Tibial nerve (tissue), 4 donors: ENCODE data around the gene AGBL1. TPM values are rescaled to one million over a fixed set of nuclear protein-coding genes. Genes with fewer than 3 reads are reported as not detected.

ENCODE experiments used
- DNase-seq, 2 donors: peaks; one replicate each; pipeline ENCODE4 v3.0.0-alpha.2; 2019; ENCODE audit warnings: low spot score in 2 of 2
- H3K27ac ChIP-seq, 4 donors: fragments of 200-600 bp; sonication (generic) in 3 of 4; one replicate each; pipeline ENCODE4 v1.5.1; 2017 to 2019; ENCODE audit warnings: mild to moderate bottlenecking in 1 of 4
- H3K27me3 ChIP-seq, 2 donors: fragments of 200-600 bp; sonication (generic) in 1 of 2; one replicate each; pipeline versions ENCODE4 v1.5.1 to v1.6.0; 2017 to 2019
- H3K36me3 ChIP-seq, 3 donors: fragments of 200-600 bp; sonication (generic); one replicate each; pipeline ENCODE4 v1.5.1; 2018 to 2019
- H3K4me1 ChIP-seq, 4 donors: fragments of 200-600 bp; sonication (generic) in 3 of 4; one replicate each; pipeline ENCODE4 v1.5.1; 2017 to 2019
- H3K4me3 ChIP-seq, 4 donors: fragments of 200-600 bp; sonication (generic) in 3 of 4; one replicate each; pipeline ENCODE4 v1.5.1; 2017 to 2019; ENCODE audit warnings: mild to moderate bottlenecking in 1 of 4, moderate library complexity in 1 of 4
- H3K9me3 ChIP-seq, 4 donors: fragments of 200-600 bp; sonication (generic) in 3 of 4; one replicate each; pipeline ENCODE4 v1.5.1; 2017 to 2019
- EP300 ChIP-seq, 2 donors: sonication (generic); formaldehyde crosslinking; IDR thresholded peaks; one replicate each; pipeline ENCODE4 v1.6.1; 2017; ENCODE audit warnings: antibody characterized with exemption in 2 of 2, mild to moderate bottlenecking in 1 of 2
- POLR2A ChIP-seq, 2 donors: fragments of 450-650 bp; IDR thresholded peaks; one replicate each; pipeline ENCODE4 v1.6.1; 2017; ENCODE audit warnings: antibody characterized with exemption in 2 of 2, mild to moderate bottlenecking in 2 of 2, moderate library complexity in 2 of 2
- WGBS, 2 donors: methylation state at CpG; one replicate each; pipeline ENCODE4 v1.1.5; 2018; 5-methylcytosine and 5-hydroxymethylcytosine counted together
- total RNA-seq, 4 donors: library from RNA; depleted of rRNA; stranded (reverse); fragments of >200 nt; gene quantifications; one replicate each; pipeline ENCODE4 v1.1.0, GENCODE V29; 2016
- TF ChIP-seq, protein P1 (sequence below), 5 experiments: fragments of 200-600 bp in 3 of 5; fragments of 450-650 bp in 2 of 5; sonication (generic) in 3 of 5; IDR thresholded peaks; one replicate each; pipeline ENCODE4 v1.5.1; 2016 to 2019; ENCODE audit warnings: antibody characterized with exemption in 5 of 5, mild to moderate bottlenecking in 3 of 5, moderate library complexity in 2 of 5

AGBL1 gene
- total RNA-seq, 4 donors from 2014 or later: under 0.01 to 1.2 (median 0.21) TPM; not detected in 1

DNA sequence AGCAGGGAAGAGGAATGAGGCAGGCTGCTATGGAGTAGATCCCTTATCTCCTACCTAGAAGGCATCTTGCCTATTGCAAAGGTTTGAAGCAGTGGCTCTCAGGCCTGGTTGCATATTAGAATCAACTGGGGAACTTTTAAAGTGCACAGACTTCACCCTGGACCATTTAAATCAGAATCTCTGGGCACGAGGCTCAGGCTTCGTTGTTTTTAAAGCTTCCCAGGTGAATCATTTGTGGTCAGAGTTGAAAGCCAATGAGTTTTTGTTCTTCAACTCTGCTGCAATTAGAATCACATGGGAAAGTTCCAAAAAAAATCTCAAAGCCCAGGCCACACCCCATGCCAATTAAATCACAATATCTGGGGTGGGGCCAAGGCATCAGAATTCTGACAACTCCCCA is 773.1 kb downstream of the AGBL1 start:
- H3K9me3 ChIP-seq: peaks cover 0 to under 1% (median 0%) of the 10 kb centered on the region in 4 donors
- no peaks in the 10 kb centered on the region for H3K36me3 ChIP-seq
- 55 to 76% methylated on average over 2 of the region's 2 CpGs for WGBS, 2 donors
- no peak overlapping the region for H3K27ac ChIP-seq
- TF ChIP-seq EP300 (IDR thresholded peaks at IDR 0.05) (no peak), POLR2A (IDR thresholded peaks at IDR 0.05) (no peak)
- TF ChIP-seq, protein P1, sequence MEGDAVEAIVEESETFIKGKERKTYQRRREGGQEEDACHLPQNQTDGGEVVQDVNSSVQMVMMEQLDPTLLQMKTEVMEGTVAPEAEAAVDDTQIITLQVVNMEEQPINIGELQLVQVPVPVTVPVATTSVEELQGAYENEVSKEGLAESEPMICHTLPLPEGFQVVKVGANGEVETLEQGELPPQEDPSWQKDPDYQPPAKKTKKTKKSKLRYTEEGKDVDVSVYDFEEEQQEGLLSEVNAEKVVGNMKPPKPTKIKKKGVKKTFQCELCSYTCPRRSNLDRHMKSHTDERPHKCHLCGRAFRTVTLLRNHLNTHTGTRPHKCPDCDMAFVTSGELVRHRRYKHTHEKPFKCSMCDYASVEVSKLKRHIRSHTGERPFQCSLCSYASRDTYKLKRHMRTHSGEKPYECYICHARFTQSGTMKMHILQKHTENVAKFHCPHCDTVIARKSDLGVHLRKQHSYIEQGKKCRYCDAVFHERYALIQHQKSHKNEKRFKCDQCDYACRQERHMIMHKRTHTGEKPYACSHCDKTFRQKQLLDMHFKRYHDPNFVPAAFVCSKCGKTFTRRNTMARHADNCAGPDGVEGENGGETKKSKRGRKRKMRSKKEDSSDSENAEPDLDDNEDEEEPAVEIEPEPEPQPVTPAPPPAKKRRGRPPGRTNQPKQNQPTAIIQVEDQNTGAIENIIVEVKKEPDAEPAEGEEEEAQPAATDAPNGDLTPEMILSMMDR (IDR thresholded peaks at IDR 0.05): no peak
- no peak for DNase-seq
- H3K4me3 ChIP-seq: no peak overlapping the region
- peaks cover 0 to 14% (median 0%) of the 10 kb centered on the region in 4 donors for H3K4me1 ChIP-seq
- no peaks in the 10 kb centered on the region for H3K27me3 ChIP-seq

DNA sequence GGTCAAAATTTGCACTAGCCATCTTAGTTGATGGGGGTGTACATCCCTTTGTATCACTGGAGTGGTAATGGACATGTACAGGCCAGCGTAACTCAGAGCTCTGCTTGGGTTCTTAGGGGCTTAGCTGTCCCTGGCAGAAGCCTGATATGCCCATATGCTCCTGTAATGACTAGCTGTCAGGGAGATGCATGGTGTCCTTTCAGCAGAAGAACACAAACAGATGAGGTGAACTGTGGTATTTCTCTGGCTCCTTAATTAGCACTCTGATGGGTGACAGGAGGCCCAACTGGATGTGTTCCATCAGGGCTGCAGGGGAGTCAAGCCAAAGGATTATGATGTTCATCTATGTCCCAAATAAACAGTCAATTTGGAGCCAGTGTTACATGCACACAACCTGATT is 774.5 kb downstream of the AGBL1 start:
- Histone ChIP-seq H3K4me3 (no peak overlapping the region), H3K27ac (no peak overlapping the region), H3K9me3 (no peaks in the 10 kb centered on the region), H3K4me1 (peaks cover 0 to 14% (median 0%) of the 10 kb centered on the region in 4 donors), H3K36me3 (no peaks in the 10 kb centered on the region), H3K27me3 (no peaks in the 10 kb centered on the region)
- no peak for DNase-seq
- TF ChIP-seq, protein P1 (IDR thresholded peaks at IDR 0.05): no peak
- TF ChIP-seq EP300 (IDR thresholded peaks at IDR 0.05): no peak
- no peak for TF ChIP-seq POLR2A (IDR thresholded peaks at IDR 0.05)
- 79 to 88% methylated on average over 1 of the region's 1 CpG for WGBS, 2 donors

DNA sequence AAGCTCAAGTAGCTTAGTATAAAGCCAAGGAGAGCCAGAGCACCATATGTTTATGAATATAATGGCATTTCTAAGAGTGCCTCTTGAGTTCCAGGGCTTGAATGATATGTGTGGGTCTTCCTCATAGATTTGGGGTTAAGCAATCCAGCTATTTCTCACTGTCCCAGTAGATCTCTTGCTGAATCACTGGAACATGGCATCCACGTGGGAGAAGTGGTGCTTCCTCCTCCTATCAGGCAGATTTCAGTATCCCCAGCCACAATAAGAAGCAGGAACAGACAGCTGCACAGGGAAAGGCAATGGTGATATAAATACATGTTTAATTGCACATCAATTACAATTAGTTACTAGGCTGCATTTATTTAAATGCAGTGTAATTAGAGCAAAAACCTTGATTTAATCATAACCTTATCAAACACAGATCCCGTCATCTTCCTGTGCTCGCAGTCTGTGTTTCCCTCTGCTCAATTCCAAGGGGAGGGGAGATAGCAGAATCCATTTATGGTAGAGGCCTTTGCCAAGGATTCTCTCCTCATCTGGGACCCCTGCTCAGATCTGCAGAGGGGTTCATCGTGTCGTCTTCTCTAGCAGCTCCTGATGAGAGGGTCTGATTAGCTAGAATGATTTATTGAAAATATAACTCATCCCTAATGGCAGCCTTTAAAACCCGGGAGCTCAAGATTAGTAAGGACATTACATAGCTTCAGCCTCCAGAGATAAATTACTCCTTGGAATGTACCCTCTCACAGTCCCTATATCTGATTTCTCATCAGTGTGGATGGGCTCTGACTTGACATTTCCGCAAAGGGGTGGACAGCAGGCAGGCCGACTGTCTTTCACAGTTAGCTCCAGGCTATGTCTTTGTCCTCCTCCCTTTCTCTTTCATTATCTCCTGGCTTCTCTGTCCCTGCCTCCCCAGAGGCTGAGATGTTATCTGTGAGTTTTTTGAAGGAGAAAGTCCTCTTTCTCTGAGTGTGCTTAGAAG is 775.9 kb downstream of the AGBL1 start:
- H3K36me3 ChIP-seq: no peaks in the 10 kb centered on the region
- no peak overlapping the region for H3K4me3 ChIP-seq
- H3K27me3 ChIP-seq: no peaks in the 10 kb centered on the region
- TF ChIP-seq, protein P1 (IDR thresholded peaks at IDR 0.05): no peak
- TF ChIP-seq EP300 (IDR thresholded peaks at IDR 0.05) (no peak), POLR2A (IDR thresholded peaks at IDR 0.05) (no peak)
- H3K27ac ChIP-seq: no peak overlapping the region
- 66 to 71% methylated on average over 8 of the region's 8 CpGs for WGBS, 2 donors
- peaks cover 0 to 14% (median 0%) of the 10 kb centered on the region in 4 donors for H3K4me1 ChIP-seq
- no peak for DNase-seq
- H3K9me3 ChIP-seq: no peaks in the 10 kb centered on the region

DNA sequence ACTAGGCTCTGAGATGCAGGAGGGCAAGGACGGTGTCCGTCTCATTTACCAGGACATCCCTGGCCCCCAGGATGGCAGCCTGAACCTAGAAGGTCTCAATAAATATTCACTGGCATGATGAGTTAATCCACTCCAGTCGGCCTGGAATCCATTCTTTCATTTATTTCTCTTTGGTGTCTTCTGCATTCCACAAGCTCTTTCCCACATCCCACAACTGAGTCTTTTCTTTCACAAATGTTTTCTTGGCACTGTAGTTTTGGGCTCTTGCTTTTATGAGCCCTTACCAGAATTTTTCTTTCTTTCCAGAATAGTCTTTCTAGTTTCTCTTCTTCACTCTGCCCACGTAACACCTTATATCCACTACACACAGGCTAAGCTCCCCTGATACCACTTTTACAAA is 778.0 kb downstream of the AGBL1 start:
- Histone ChIP-seq H3K27ac (no peak overlapping the region), H3K36me3 (no peaks in the 10 kb centered on the region), H3K9me3 (no peaks in the 10 kb centered on the region), H3K4me1 (peaks cover 0 to 11% (median 0%) of the 10 kb centered on the region in 4 donors), H3K4me3 (no peak overlapping the region), H3K27me3 (no peaks in the 10 kb centered on the region)
- 78 to 85% methylated on average over 4 of the region's 4 CpGs for WGBS, 2 donors
- TF ChIP-seq EP300 (IDR thresholded peaks at IDR 0.05): no peak
- TF ChIP-seq, protein P1 (IDR thresholded peaks at IDR 0.05): no peak
- no peak for TF ChIP-seq POLR2A (IDR thresholded peaks at IDR 0.05)
- no peak for DNase-seq
